ENCODE data around the gene EFNB1.

Gene EFNB1

GRCh38 chrX:68827848-68828624 lies 785 bp upstream of the EFNB1 start:
- no peak for DNase-seq

- DNase-seq = no peak
Measured at GRCh38 chrX:68829582-68830418, 979 bp downstream of the EFNB1 start.

DNA sequence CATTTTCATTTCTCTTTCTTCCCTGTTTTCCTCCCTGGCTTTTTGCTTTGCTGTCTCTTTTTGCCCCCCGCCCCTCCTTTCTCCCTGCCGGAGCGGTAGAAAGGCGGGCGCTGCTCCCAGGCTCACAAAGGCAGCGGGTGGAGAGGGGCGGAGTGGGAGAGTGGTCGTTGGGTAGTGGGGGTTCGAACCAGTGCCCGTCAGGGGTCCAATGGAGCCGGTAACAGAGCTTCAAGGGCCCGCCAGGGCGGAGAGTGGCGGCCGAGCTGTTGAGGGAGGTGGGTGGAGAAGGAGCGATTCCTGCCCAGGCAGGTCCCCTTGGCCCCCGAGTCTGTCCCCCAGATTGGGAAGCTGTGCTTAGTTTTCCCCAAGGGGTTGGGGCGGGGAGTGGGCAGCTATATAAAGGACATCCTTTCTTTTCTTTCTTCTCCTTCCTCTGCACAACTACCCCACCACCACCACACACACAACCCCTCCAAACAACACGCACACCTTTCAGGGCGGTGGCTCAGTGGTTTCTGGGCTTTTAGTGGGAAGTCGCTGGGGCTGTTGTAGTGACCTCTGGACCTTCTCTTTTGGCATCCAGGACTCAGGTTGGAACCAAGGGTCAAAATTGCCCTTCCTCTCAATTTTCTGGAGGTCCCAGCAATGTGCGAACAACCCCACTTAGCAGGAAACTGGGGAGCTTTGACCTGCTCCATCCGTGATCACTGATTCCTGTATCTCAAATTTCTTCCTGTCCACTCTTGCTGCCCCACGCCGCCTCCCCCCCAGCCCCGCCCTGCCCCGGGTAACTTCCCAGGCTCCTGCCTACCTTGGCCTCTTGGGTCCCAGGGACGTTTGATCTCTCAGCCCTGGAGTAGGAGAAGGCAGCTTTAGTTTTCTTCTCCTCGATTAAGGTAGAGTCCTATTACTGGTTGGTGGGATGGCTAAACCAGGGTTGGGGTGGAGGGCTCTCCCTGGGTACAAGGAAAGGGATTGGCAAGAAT lies 1.9 kb downstream of the EFNB1 start:
- DNase-seq = no peak

- DNase-seq = no peak
Measured at GRCh38 chrX:68831405-68832100, 2.7 kb downstream of the EFNB1 start.

- no peak for DNase-seq
Measured at GRCh38 chrX:68832101-68832416, 3.2 kb downstream of the EFNB1 start.

GRCh38 chrX:68832516-68833447 lies 4.0 kb downstream of the EFNB1 start:
- DNase-seq = no peak

- no peak for DNase-seq
Measured at GRCh38 chrX:68833448-68833805, 4.6 kb downstream of the EFNB1 start.

GRCh38 chrX:68833855-68834331 lies 5.1 kb downstream of the EFNB1 start:
- DNase-seq = no peak

GRCh38 chrX:68834371-68835103 lies 5.7 kb downstream of the EFNB1 start:
- DNase-seq = no peak

DNA sequence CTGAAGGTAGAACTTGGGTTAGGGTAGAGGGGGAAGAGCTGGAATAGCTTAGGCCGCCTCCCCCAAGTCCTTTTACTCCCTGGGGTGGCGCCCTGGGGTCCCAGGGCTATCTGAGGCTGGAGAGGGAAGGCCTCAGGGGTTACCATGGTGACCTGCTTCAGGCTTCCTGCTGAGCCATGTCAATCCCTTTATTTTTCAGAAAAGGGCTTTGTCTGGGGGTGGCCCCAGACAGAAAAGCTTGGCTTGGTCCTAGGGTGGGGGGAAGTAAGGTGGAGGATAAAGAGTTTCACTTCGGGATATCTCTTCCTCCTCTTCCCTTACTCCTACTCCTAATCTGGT lies 6.3 kb downstream of the EFNB1 start:
- DNase-seq = no peak

DNA sequence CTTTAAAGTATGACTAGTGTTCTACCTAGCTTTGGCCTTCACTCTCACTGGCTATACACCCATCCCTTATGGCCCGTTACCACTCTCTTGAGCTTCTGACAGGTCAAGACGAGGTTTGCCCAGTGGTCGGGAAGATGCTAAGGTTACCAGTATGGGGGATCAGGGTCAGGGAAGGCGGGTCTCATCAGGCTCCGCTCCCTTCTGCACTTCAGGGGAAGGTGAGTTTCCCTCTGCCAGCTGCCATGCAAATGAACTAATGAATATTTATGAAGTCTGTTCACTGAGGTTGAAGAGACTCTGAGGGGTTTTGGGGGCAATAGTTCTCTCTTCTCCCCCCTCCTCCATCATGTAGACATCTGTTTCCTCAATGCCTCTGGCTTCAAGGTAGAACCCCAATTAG lies 6.6 kb downstream of the EFNB1 start:
- no peak for DNase-seq

DNA sequence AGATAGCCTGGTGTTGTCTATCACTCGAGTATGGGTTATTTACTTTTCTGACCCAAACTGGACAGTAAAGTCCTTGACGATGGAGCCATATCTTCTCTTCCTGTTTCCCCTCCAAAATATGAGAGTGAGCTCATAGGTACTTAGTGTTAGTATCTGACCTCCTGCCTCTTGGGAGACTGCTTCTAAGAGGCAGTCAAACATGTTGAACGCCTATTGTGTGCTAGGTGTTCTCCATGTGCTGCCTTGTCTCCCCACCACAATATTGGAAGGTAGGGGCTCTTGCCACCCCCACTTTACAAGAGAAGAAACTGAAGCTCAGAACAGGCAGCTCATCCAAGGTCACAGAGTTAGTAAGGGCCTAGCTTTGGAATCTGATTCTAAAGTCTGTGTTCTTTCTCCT lies 8.3 kb downstream of the EFNB1 start:
- DNase-seq = no peak

GRCh38 chrX:68838571-68838910 lies 9.7 kb downstream of the EFNB1 start:
- no peak for DNase-seq

DNA sequence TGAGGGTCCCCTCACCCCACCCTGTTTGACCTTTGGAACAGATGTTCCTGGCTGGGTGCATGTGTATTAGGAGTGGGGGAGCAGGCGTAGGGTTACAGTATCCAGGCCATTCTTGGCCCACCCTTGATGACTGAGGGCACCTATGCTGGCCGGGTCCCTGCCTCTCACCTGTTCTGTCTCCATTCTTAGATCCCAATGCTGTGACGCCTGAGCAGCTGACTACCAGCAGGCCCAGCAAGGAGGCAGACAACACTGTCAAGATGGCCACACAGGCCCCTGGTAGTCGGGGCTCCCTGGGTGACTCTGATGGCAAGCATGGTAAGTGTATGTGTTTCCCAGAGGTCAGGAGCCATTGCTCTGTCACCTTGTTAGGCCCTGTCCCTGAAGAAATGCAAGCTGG lies 10.9 kb downstream of the EFNB1 start:
- no peak for DNase-seq

DNA sequence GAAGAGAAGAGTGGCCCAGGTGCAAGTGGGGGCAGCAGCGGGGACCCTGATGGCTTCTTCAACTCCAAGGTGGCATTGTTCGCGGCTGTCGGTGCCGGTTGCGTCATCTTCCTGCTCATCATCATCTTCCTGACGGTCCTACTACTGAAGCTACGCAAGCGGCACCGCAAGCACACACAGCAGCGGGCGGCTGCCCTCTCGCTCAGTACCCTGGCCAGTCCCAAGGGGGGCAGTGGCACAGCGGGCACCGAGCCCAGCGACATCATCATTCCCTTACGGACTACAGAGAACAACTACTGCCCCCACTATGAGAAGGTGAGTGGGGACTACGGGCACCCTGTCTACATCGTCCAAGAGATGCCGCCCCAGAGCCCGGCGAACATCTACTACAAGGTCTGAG lies 11.4 kb downstream of the EFNB1 start:
- DNase-seq = no peak

GRCh38 chrX:68841251-68842049 lies 12.6 kb downstream of the EFNB1 start:
- DNase-seq = no peak

GRCh38 chrX:68842351-68842750 lies 13.5 kb downstream of the EFNB1 start:
- DNase-seq = no peak

DNA sequence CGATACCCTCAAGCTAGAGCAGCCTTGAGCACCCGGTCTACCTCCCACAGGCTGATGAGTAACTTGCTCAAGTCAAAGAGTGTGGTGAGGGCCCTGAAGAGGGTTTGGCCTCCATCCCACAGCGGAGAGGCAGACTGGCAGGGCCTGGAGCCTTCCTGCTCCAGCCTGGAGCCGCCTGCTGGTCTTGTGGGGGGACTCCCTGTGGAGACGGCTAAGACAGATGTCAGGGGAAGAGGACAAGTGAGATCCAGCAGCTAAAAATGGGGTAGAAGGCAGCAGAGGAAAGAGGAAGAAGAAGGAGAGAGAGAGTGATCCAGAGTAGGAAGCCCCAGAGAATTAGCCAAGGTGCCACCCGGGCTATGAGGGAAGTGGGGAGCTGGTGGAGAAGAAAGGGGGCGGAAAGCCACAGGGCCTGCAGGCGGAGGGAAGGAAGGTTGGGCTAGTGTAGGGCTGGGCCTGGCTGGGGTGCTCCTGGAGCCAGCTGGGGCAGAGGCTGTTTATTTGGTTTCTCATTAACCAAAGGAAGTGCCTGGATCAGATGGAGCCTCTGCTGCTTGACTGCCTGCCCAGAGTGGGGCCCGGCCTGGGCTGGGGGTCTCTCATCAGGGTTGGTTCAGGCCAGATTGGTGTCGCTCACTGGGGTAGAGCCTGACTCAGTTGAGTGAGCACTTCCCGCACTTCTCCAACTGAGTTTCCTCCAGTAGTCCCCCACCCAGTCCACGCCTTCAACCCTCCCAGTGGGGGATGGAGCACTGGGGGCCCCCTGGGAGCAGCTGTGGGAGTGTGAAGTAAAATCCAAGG lies 14.2 kb downstream of the EFNB1 start:
- no peak for DNase-seq

- DNase-seq = no peak
Measured at GRCh38 chrX:68843992-68844391, 15.2 kb downstream of the EFNB1 start.

Data from cortex of kidney (tissue), 1 donor.